T47D (cell line): ENCODE data around the gene ZNF92.
"Not testable (repeated sequence)": the region's sequence is repeated elsewhere in the genome, so short reads cannot be mapped to it uniquely, and the experiment has no call there.

Source experiments
- DNase-seq, 2 experiments: peaks; one replicate each; pipeline versions ENCODE4 v3.0.0 to v3.0.0-alpha.2; 2011 to 2012; ENCODE audit warnings: low read depth in 1 of 2, low spot score in 1 of 2
- JUND ChIP-seq: IDR thresholded peaks from 2 replicates; pipeline ENCODE4 v1.6.1; 2012; ENCODE audit warnings: low read depth
- in situ Hi-C: cut with HindIII; loops from 2 replicates; pipeline ENCODE4 v1.10.0; 2016; ENCODE audit warnings: low sequenced_read_pairs, low pct_unique_long_range_greater_than_20kb

The ZNF92 gene

DNA sequence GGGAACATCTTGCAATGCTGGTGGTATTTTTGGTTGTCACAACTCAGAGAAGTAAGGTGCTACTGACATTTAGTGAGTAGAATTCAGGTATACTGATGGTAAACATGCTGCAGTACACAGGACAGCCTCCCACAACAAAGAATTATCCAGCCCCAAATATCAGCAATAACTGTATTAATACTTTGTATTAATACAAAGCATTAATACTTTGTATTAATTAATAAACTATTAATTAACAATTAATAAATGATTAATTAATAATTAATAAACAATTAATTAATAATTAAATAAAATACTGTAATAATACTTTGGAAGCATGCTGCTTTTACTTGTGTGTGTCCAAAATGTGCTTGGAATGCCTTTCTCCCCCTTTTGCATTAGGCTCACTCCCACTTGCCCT lies 62.5 kb downstream of the ZNF92 start:
- TF ChIP-seq JUND, result no peak
- DNase-seq, result no peak
- in situ Hi-C loops, result no loop called here

DNA sequence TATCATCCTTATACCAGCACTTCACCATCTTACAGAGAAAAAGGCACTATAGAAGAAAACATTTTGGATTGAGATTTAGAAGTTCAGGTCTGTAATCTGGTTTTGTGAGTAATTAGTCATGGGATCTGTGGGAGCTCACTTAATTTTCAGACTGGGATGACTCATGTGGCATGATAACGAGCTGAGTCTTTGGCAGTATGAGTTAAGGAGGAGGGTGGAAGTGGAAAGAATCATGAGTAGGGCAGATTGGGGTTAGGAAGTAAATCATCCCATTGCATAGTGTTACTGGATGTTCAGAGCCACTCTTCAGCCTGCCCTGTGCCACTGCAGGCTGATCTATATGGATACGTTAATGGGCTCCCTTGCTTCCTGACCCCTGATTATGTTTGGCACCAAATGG lies 64.9 kb downstream of the ZNF92 start:
- in situ Hi-C loops, result no loop called here
- DNase-seq, result no peak
- no peak for TF ChIP-seq JUND

- TF ChIP-seq JUND, result no peak
- DNase-seq, result no peak
- in situ Hi-C loops, result no loop called here
Observed at GRCh38 chr7:65441010-65441409, 67.4 kb downstream of the ZNF92 start.

DNA sequence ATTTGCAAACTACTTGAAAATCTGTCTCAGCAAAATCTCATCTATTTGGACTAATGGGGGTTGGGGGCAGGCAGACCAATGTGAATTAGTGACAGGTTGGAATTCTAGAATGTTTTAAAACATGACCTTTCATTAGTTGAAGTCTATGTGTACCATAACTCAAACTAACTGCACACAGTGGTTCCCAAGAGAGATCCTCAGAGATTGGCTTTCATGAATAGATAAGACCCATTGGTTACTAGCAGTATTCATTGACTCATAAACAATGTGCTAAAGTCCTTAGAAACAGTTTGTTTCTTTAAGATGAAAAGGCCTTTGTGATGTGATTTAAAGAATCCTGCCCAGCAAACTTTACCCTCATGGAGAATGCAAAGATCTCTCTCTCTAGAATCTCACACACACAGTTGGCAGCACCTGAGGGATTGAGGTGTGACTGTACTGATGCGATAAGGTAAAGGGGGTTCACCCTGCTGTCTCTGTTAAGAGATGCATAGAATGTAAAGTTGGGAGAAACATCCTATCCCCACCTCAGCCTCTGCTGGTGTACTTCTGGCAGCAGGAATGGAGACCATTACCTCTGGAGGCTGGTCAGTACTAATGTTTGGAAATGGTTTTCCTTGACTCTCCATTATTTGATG lies 70.7 kb downstream of the ZNF92 start:
- no peak for DNase-seq
- in situ Hi-C loops, result no loop called here
- no peak for TF ChIP-seq JUND

DNA sequence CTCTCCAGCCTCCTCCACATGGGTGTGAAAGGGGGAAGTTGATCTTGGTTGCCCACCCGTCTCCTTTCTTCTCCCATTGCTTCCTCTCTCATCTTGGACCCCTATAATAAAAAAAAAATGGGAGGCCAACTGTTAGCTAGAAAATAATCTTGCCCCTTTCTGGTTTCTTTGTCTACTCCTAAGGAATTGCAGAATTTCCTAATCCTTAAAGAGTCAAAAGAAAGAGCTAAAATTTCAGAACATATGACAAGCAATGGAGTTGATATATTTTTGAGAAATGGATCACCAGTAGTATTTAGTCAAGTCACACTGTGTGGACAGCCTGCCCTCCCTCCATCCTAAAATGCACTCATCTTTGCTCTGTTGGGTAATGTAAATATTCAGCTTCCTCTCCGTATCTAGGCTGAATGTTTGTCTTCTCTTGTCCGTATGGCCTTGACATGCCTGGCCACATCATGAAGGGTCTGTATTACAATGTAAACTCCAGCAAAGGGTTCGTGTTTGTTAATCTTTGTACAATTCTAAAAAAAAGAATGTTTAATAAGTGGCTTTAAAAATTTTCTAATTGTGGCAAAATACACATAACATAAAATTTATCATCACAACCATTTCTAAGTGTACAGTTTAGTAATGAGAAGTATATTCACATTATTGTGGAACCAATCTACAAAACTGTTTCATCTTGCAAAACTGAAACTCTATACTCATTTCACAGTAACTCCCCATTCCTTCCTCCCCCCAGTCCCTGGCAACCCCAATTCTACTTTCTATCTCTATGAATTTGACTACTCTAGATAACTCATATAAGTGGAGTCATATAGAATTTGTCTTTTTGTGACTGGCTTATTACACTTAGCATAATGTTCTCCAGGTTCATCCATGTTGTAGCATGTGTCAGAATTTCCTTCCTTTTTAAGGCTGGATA lies 71.5 kb downstream of the ZNF92 start:
- TF ChIP-seq JUND, result no peak
- in situ Hi-C loops, result no loop called here
- DNase-seq, result no peak

DNA sequence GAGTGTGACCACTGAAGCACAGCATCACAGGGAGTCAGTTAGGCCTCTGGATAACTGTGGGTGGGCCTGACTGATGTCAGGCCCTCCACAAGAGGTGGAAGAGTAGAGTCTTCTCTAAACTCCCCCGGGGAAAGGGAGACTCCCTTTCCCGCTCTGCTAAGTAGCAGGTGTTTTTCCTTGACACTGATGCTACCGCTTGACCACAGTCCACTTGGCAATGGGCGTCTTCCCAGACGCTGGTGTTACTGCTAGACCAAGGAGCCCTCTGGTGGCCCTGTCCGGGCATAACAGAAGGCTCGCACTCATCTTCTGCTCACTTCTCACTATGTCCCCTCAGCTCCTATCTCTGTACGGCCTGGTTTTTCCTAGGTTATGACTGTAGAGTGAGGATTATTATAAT lies 73.4 kb downstream of the ZNF92 start:
- in situ Hi-C loops, result not testable (repeated sequence)
- peak in 1 of 2 experiments; percentile 78 for DNase-seq

DNA sequence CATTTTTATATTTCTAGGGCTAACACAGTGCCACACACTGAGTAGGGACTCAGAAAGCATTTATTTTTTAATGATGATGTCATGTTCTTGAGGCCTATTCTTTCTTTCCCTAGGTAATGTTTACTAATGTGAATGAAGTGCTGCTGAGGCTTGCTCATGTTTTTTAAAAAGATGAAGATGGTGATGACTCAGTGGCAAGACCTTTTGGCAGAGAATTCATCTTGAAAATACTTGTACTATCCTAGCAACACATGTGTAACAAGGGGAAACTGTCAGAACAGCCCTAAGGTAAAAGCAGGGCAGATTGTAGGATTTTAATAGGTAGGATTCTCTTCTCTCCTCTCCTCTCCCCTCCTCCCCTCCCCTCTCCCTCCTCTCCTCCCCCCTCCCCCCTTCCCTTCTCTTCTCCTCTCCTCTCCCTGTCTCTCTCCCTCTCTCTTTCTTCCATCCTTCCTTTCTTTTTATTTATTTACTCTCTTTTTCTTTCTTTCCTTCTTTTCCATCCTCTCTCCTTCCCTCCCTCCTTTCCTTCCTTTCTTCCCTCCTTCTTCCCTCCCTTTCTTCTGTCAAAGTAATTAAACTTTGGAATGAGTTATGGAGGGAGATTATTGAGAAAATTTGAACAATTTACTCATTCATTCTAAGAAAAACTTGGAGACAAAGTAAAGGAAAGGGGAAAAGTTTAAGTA lies 75.3 kb downstream of the ZNF92 start:
- in situ Hi-C loops, result no loop called here
- no peak for TF ChIP-seq JUND
- DNase-seq, result no peak

- in situ Hi-C loops, result no loop called here
- no peak for TF ChIP-seq JUND
- no peak for DNase-seq
Observed at GRCh38 chr7:65449505-65449852, 75.8 kb downstream of the ZNF92 start.
